Astrocyte of the cerebellum (primary cell): ENCODE data around the gene PKDCC.

Source experiments
- DNase-seq: peaks from one replicate; pipeline ENCODE4 v3.0.0-alpha.2; 2011; ENCODE audit warnings: low read depth
- H3K4me3 ChIP-seq: 2 replicates; pipeline ENCODE4 v1.5.1; 2011; ENCODE audit warnings: mild to moderate bottlenecking, low read depth, low read length, moderate library complexity
- CTCF ChIP-seq: IDR thresholded peaks from 2 replicates; pipeline ENCODE4 v1.5.1; 2012; ENCODE audit warnings: low read length, low read depth, moderate library complexity, mild to moderate bottlenecking; ENCODE audit errors: missing control alignments
- in situ Hi-C: cut with HindIII; loops from 2 replicates; pipeline ENCODE4 v1.10.0; 2017; ENCODE audit warnings: low sequenced_read_pairs

Gene PKDCC

GRCh38 chr2:42052702-42053481, 5.1 kb downstream of the PKDCC start:
- H3K4me3 ChIP-seq = no peak overlapping the region
- DNase-seq = no peak
- in situ Hi-C loops = no loop called here
- TF ChIP-seq CTCF = no peak

- no peak for TF ChIP-seq CTCF
- no peak overlapping the region for H3K4me3 ChIP-seq
- no peak for DNase-seq
- in situ Hi-C loops = no loop called here
Observed at GRCh38 chr2:42053482-42053790, 5.6 kb downstream of the PKDCC start.

GRCh38 chr2:42053791-42054701, 6.2 kb downstream of the PKDCC start:
- TF ChIP-seq CTCF = no peak
- in situ Hi-C loops = no loop called here
- no peak for DNase-seq
- no peak overlapping the region for H3K4me3 ChIP-seq

GRCh38 chr2:42054714-42055430, 7.1 kb downstream of the PKDCC start:
- no peak for DNase-seq
- in situ Hi-C loops = no loop called here
- H3K4me3 ChIP-seq = no peak overlapping the region
- no peak for TF ChIP-seq CTCF

- no peak for DNase-seq
Observed at GRCh38 chr2:42055573-42056514, 8.0 kb downstream of the PKDCC start.

More at GRCh38 chr2:42055573-42056514, 8.0 kb downstream of the PKDCC start:
- TF ChIP-seq CTCF = no peak
- no peak overlapping the region for H3K4me3 ChIP-seq
- in situ Hi-C loops = no loop called here
